Glutamatergic neuron (in vitro differentiated cells): Measurements from ENCODE around the gene MBTPS1. TPM values are rescaled to one million over a fixed set of nuclear protein-coding genes. Genes with fewer than 3 reads are reported as not detected.

Experiments used
- DNase-seq: peaks from one replicate; pipeline ENCODE4 v3.0.0; 2022
- H3K27ac Mint-ChIP-seq: one replicate; pipeline ENCODE4 v1.8.0; 2020; ENCODE audit warnings: mild to moderate bottlenecking, mixed read lengths, inconsistent platforms; ENCODE audit not compliant: unreplicated experiment
- H3K27me3 Mint-ChIP-seq: one replicate; pipeline ENCODE4 v1.8.0; 2020; ENCODE audit warnings: mild to moderate bottlenecking, moderate library complexity, mixed read lengths, inconsistent platforms; ENCODE audit not compliant: unreplicated experiment
- H3K36me3 Mint-ChIP-seq: one replicate; pipeline ENCODE4 v1.8.0; 2020; ENCODE audit warnings: mild to moderate bottlenecking, mixed read lengths, inconsistent platforms; ENCODE audit not compliant: unreplicated experiment
- H3K4me1 Mint-ChIP-seq: one replicate; pipeline ENCODE4 v1.8.0; 2020; ENCODE audit warnings: mild to moderate bottlenecking, low read depth, mixed read lengths, inconsistent platforms; ENCODE audit not compliant: unreplicated experiment
- H3K4me3 Mint-ChIP-seq: one replicate; pipeline ENCODE4 v1.8.0; 2020; ENCODE audit warnings: mild to moderate bottlenecking, mixed read lengths, inconsistent platforms; ENCODE audit not compliant: unreplicated experiment
- H3K9me3 Mint-ChIP-seq: one replicate; pipeline ENCODE4 v1.8.0; 2020; ENCODE audit warnings: mild to moderate bottlenecking, moderate library complexity, mixed read lengths, inconsistent platforms; ENCODE audit not compliant: unreplicated experiment
- total RNA-seq: library from RNA; stranded (reverse); fragmentation: NEBNext Ultra II Directional; extraction: Animal tissue kit (Norgen Biotek cat#: 25700); gene quantifications from one replicate; pipeline ENCODE4 v1.2.1, GENCODE V29; 2021; ENCODE audit not compliant: unreplicated experiment
- TF ChIP-seq, protein P1 (sequence below): fragments of 200-600 bp; sonication (generic); IDR thresholded peaks from one replicate; pipeline ENCODE4 v1.5.0; 2021; ENCODE audit not compliant: partially characterized antibody, unreplicated experiment

MBTPS1 gene
- total RNA-seq, 1 donor from 2014 or later = 105 TPM

DNA sequence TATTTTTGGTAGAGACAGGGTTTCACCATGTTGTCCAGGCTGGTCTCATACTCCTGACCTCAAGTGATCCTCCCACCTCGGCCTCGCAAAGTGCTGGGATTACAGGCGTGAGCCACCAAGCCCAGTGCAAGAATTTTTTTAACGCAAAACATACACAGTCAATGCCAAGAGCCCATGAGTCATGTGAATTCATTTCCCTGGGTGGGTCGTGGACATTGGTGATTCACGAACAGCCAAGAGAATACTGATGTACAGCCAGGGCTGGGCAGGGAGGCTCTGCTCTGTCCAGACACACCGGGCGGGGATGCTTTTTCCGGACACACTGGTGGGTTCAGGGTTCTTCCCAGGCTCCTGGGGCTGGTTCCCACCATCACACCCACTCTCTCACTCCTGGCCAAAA is 91.9 kb downstream of the MBTPS1 start:
- H3K36me3 Mint-ChIP-seq = peaks cover 9% of the 10 kb centered on the region
- peaks cover 8% of the 10 kb centered on the region for H3K27me3 Mint-ChIP-seq
- TF ChIP-seq, protein P1, sequence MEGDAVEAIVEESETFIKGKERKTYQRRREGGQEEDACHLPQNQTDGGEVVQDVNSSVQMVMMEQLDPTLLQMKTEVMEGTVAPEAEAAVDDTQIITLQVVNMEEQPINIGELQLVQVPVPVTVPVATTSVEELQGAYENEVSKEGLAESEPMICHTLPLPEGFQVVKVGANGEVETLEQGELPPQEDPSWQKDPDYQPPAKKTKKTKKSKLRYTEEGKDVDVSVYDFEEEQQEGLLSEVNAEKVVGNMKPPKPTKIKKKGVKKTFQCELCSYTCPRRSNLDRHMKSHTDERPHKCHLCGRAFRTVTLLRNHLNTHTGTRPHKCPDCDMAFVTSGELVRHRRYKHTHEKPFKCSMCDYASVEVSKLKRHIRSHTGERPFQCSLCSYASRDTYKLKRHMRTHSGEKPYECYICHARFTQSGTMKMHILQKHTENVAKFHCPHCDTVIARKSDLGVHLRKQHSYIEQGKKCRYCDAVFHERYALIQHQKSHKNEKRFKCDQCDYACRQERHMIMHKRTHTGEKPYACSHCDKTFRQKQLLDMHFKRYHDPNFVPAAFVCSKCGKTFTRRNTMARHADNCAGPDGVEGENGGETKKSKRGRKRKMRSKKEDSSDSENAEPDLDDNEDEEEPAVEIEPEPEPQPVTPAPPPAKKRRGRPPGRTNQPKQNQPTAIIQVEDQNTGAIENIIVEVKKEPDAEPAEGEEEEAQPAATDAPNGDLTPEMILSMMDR = no peak
- DNase-seq = no peak
- peaks cover 8% of the 10 kb centered on the region for H3K4me1 Mint-ChIP-seq
- peaks cover 12% of the 10 kb centered on the region for H3K9me3 Mint-ChIP-seq
- no peak overlapping the region for H3K27ac Mint-ChIP-seq
- H3K4me3 Mint-ChIP-seq = no peak overlapping the region

DNA sequence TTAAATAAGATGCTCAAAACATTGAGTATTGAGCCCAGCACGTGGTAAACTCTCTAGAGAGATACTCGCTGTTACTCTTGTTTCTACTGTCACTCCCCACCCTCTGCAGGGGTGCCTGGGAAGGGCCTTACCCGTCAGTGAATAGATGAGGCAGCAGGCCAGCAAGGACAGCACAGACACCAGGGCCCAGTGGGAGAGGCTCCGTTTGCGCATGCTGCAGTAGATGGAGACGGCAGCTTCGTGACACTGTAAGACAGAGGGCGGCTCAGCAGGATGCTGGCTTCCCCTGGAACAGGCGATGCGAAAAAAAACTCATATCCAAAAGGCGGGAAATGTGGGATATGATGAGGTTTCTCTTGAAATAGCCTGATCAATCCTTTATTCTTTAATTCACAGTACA is 94.1 kb downstream of the MBTPS1 start:
- DNase-seq = no peak
- Mint-ChIP-seq H3K4me1 (peaks cover 2% of the 10 kb centered on the region), H3K27me3 (peaks cover 11% of the 10 kb centered on the region), H3K27ac (no peak overlapping the region), H3K9me3 (peaks cover 6% of the 10 kb centered on the region), H3K36me3 (peaks cover 14% of the 10 kb centered on the region), H3K4me3 (no peak overlapping the region)
- TF ChIP-seq, protein P1 = no peak

DNA sequence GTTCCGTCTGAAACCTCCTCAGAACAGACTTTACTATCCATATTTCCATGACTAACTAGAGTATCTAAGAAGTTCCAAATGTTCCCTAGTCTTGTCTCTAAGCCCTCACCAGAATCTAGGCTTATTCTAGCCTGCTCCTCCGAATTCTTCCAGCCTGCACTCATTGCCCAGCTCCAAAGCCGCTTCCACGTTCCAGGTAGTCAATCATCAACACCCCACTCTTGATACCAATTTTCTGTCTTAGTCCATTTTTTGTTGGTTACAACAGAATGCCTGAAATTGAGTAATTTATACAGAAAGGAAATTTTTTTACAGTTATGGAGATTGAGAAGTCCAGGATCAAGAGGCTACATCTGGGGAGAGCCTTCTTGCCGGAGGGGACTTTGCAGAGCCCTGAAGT is 95.3 kb downstream of the MBTPS1 start:
- Mint-ChIP-seq H3K9me3 (peaks cover 5% of the 10 kb centered on the region), H3K36me3 (peaks cover 14% of the 10 kb centered on the region), H3K4me1 (no peaks in the 10 kb centered on the region), H3K4me3 (no peak overlapping the region), H3K27me3 (peaks cover 10% of the 10 kb centered on the region), H3K27ac (no peak overlapping the region)
- DNase-seq = no peak
- TF ChIP-seq, protein P1 = no peak

DNA sequence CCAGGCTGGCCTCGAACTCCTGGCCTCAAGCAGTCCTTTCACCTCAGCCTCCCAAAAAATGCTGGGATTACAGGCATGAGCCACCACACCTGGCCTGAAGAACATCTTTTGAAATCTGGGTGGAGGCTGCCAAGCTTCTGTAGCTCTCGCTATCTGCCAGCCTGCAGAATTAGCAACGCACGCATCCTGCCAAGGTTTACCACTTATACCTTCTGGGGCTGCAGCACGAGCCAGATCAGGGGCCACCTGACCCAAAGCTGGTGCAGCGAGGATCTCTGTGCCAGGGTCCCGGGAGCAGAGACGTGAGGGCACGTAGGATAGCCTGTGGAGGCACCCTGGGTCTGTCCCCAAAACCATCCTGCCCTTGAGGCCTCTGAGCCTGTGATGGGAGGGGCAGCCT is 96.4 kb downstream of the MBTPS1 start:
- H3K4me1 Mint-ChIP-seq = no peaks in the 10 kb centered on the region
- no peak overlapping the region for H3K27ac Mint-ChIP-seq

DNA sequence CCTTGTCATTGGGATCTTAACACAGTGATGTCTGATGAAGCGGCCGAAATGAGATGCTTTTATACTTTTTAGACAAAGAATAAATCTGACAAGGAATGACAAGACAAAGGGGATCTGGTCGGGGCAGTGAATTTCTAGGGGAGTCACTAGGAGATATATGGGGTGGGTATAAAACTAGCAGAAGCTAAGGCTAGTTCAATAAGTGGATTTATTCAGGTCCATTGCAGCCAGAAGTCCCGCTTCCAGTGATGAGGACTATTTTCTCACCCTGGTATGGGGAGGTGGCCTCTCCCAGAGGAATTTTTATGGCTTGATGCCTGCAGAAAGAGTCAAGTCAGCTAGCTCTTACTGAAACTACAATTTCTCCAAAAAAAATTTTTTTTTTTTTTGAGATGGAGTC is 98.0 kb downstream of the MBTPS1 start:
- Mint-ChIP-seq H3K27ac (no peak overlapping the region), H3K9me3 (peaks cover 7% of the 10 kb centered on the region), H3K27me3 (peaks cover 5% of the 10 kb centered on the region), H3K36me3 (peaks cover 14% of the 10 kb centered on the region), H3K4me3 (no peak overlapping the region), H3K4me1 (no peaks in the 10 kb centered on the region)
- DNase-seq = no peak
- TF ChIP-seq, protein P1 = no peak

More for the DNA sequence above, 96.4 kb downstream of the MBTPS1 start:
- Mint-ChIP-seq H3K9me3 (peaks cover 7% of the 10 kb centered on the region), H3K27me3 (peaks cover 8% of the 10 kb centered on the region), H3K36me3 (peaks cover 14% of the 10 kb centered on the region), H3K4me3 (no peak overlapping the region)
- DNase-seq = no peak
- TF ChIP-seq, protein P1 = no peak
